ENCODE measurements around the gene GSG1L2. TPM values are rescaled to one million over a fixed set of nuclear protein-coding genes. Genes with fewer than 3 reads are reported as not detected.
"Not testable (repeated sequence)": the region's sequence is repeated elsewhere in the genome, so short reads cannot be mapped to it uniquely, and the experiment has no call there.

The GSG1L2 gene
- total and polyA plus RNA-seq, 4 experiments from 2014 or later = not detected

GRCh38 chr17:9784544-9784943, 37.3 kb downstream of the GSG1L2 start:
- peaks cover 12 to 26% of the 10 kb centered on the region in 2 donors for H3K27me3 Mint-ChIP-seq
- H3K27ac Mint-ChIP-seq = no peak overlapping the region
- ChIA-PET CTCF (ENCODE audit: partially characterized antibody) (no interaction called here), POLR2A (ENCODE audit: partially characterized antibody) (no interaction called here)
- Histone ChIP-seq H3K4me3 (ENCODE audit: low read length in 2 of 2) (no peak overlapping the region), H3K27ac (ENCODE audit: low read depth, low read length) (no peak overlapping the region), H3K36me3 (ENCODE audit: insufficient read depth, low read length) (no peaks in the 10 kb centered on the region), H3K9me3 (ENCODE audit: control insufficient read depth in 1 of 2, low read length in 2 of 2) (no peaks in the 10 kb centered on the region), H3K27me3 (ENCODE audit: insufficient read depth, low read length) (no peaks in the 10 kb centered on the region), H3K4me1 (ENCODE audit: insufficient read depth, low read length) (no peaks in the 10 kb centered on the region)
- peaks cover 0 to 4% (median 0%) of the 10 kb centered on the region in 8 donors for H3K9me3 Mint-ChIP-seq
- DNase-seq = no peak
- intact Hi-C loops (cut with micrococcal nuclease) = no loop called here
- no peaks in the 10 kb centered on the region for H3K4me1 Mint-ChIP-seq
- H3K4me3 Mint-ChIP-seq = no peak overlapping the region
- H3K36me3 Mint-ChIP-seq = no peaks in the 10 kb centered on the region

GRCh38 chr17:9783465-9783864, 38.4 kb downstream of the GSG1L2 start:
- DNase-seq; H3K9me3 Mint-ChIP-seq; intact Hi-C loops (cut with micrococcal nuclease); H3K9me3 ChIP-seq (ENCODE audit: control insufficient read depth in 1 of 2, low read length in 2 of 2); H3K4me1 Mint-ChIP-seq; POLR2A ChIA-PET (ENCODE audit: partially characterized antibody); CTCF ChIA-PET (ENCODE audit: partially characterized antibody); H3K4me3 Mint-ChIP-seq; H3K27me3 ChIP-seq (ENCODE audit: insufficient read depth, low read length); H3K36me3 Mint-ChIP-seq; H3K27ac Mint-ChIP-seq; H3K4me1 ChIP-seq (ENCODE audit: insufficient read depth, low read length); H3K27ac ChIP-seq (ENCODE audit: low read depth, low read length); H3K36me3 ChIP-seq (ENCODE audit: insufficient read depth, low read length); H3K4me3 ChIP-seq (ENCODE audit: low read length in 2 of 2): not testable (repeated sequence)
- peaks cover 14 to 25% of the 10 kb centered on the region in 2 donors for H3K27me3 Mint-ChIP-seq

- Histone ChIP-seq H3K4me1 (ENCODE audit: insufficient read depth, low read length) (no peaks in the 10 kb centered on the region), H3K27me3 (ENCODE audit: insufficient read depth, low read length) (no peaks in the 10 kb centered on the region), H3K36me3 (ENCODE audit: insufficient read depth, low read length) (no peaks in the 10 kb centered on the region), H3K27ac (ENCODE audit: low read depth, low read length) (no peak overlapping the region), H3K9me3 (ENCODE audit: control insufficient read depth in 1 of 2, low read length in 2 of 2) (no peaks in the 10 kb centered on the region), H3K4me3 (ENCODE audit: low read length in 2 of 2) (no peak overlapping the region)
- Mint-ChIP-seq H3K4me3 (no peak overlapping the region), H3K27me3 (peaks cover 14 to 26% of the 10 kb centered on the region in 2 donors), H3K27ac (no peak overlapping the region), H3K36me3 (no peaks in the 10 kb centered on the region), H3K9me3 (peaks cover 0 to 4% (median 0%) of the 10 kb centered on the region in 8 donors), H3K4me1 (no peaks in the 10 kb centered on the region)
- POLR2A ChIA-PET (ENCODE audit: partially characterized antibody) = no interaction called here
- intact Hi-C loops (cut with micrococcal nuclease) = no loop called here
- CTCF ChIA-PET (ENCODE audit: partially characterized antibody) = no interaction called here
- DNase-seq = no peak
Observed at GRCh38 chr17:9783050-9783449, 38.8 kb downstream of the GSG1L2 start.

- H3K27me3 Mint-ChIP-seq = peaks cover 16 to 28% of the 10 kb centered on the region in 2 donors
- DNase-seq = no peak
- CTCF ChIA-PET (ENCODE audit: partially characterized antibody) = no interaction called here
- H3K4me1 Mint-ChIP-seq = no peaks in the 10 kb centered on the region
- H3K9me3 ChIP-seq (ENCODE audit: control insufficient read depth in 1 of 2, low read length in 2 of 2) = no peaks in the 10 kb centered on the region
- peaks cover 0 to 4% (median 0%) of the 10 kb centered on the region in 8 donors for H3K9me3 Mint-ChIP-seq
- H3K4me3 Mint-ChIP-seq = no peak overlapping the region
- no peaks in the 10 kb centered on the region for H3K27me3 ChIP-seq (ENCODE audit: insufficient read depth, low read length)
- H3K4me1 ChIP-seq (ENCODE audit: insufficient read depth, low read length) = no peaks in the 10 kb centered on the region
- POLR2A ChIA-PET (ENCODE audit: partially characterized antibody) = no interaction called here
- intact Hi-C loops (cut with micrococcal nuclease) = no loop called here
- H3K27ac Mint-ChIP-seq = no peak overlapping the region
- no peaks in the 10 kb centered on the region for H3K36me3 ChIP-seq (ENCODE audit: insufficient read depth, low read length)
- no peak overlapping the region for H3K27ac ChIP-seq (ENCODE audit: low read depth, low read length)
- no peak overlapping the region for H3K4me3 ChIP-seq (ENCODE audit: low read length in 2 of 2)
- no peaks in the 10 kb centered on the region for H3K36me3 Mint-ChIP-seq
Observed at GRCh38 chr17:9780552-9780951, 41.3 kb downstream of the GSG1L2 start.

- no peaks in the 10 kb centered on the region for H3K36me3 ChIP-seq (ENCODE audit: insufficient read depth, low read length)
- Mint-ChIP-seq H3K4me1 (no peaks in the 10 kb centered on the region), H3K27me3 (peaks cover 8 to 17% of the 10 kb centered on the region in 2 donors), H3K4me3 (no peak overlapping the region), H3K36me3 (no peaks in the 10 kb centered on the region), H3K9me3 (no peaks in the 10 kb centered on the region), H3K27ac (no peak overlapping the region)
- H3K27me3 ChIP-seq (ENCODE audit: insufficient read depth, low read length) = no peaks in the 10 kb centered on the region
- no peak for DNase-seq
- no peaks in the 10 kb centered on the region for H3K9me3 ChIP-seq (ENCODE audit: control insufficient read depth in 1 of 2, low read length in 2 of 2)
- no peak overlapping the region for H3K4me3 ChIP-seq (ENCODE audit: low read length in 2 of 2)
- ChIA-PET CTCF (ENCODE audit: partially characterized antibody) (no interaction called here), POLR2A (ENCODE audit: partially characterized antibody) (no interaction called here)
- intact Hi-C loops (cut with micrococcal nuclease) = no loop called here
- no peaks in the 10 kb centered on the region for H3K4me1 ChIP-seq (ENCODE audit: insufficient read depth, low read length)
- H3K27ac ChIP-seq (ENCODE audit: low read depth, low read length) = no peak overlapping the region
Observed at GRCh38 chr17:9776911-9777310, 45.0 kb downstream of the GSG1L2 start.

- no peaks in the 10 kb centered on the region for H3K36me3 Mint-ChIP-seq
- no peaks in the 10 kb centered on the region for H3K27me3 ChIP-seq (ENCODE audit: insufficient read depth, low read length)
- ChIA-PET CTCF (ENCODE audit: partially characterized antibody) (no interaction called here), POLR2A (ENCODE audit: partially characterized antibody) (no interaction called here)
- no peaks in the 10 kb centered on the region for H3K4me1 ChIP-seq (ENCODE audit: insufficient read depth, low read length)
- peaks cover 0 to 2% (median 0%) of the 10 kb centered on the region in 4 donors for H3K4me1 Mint-ChIP-seq
- no peak overlapping the region for H3K27ac Mint-ChIP-seq
- intact Hi-C loops (cut with micrococcal nuclease) = no loop called here
- H3K36me3 ChIP-seq (ENCODE audit: insufficient read depth, low read length) = no peaks in the 10 kb centered on the region
- no peak overlapping the region for H3K27ac ChIP-seq (ENCODE audit: low read depth, low read length)
- H3K9me3 ChIP-seq (ENCODE audit: control insufficient read depth in 1 of 2, low read length in 2 of 2) = no peaks in the 10 kb centered on the region
- H3K9me3 Mint-ChIP-seq = no peaks in the 10 kb centered on the region
- H3K27me3 Mint-ChIP-seq = peaks cover 5 to 6% of the 10 kb centered on the region in 2 donors
- no peak for DNase-seq
- H3K4me3 Mint-ChIP-seq = no peak overlapping the region
- no peak overlapping the region for H3K4me3 ChIP-seq (ENCODE audit: low read length in 2 of 2)
Observed at GRCh38 chr17:9772658-9773057, 49.2 kb downstream of the GSG1L2 start.

GRCh38 chr17:9771465-9771864, 50.4 kb downstream of the GSG1L2 start:
- no peak for DNase-seq
- POLR2A ChIA-PET (ENCODE audit: partially characterized antibody) = no interaction called here
- H3K4me1 ChIP-seq (ENCODE audit: insufficient read depth, low read length) = no peaks in the 10 kb centered on the region
- peaks cover 4 to 7% of the 10 kb centered on the region in 2 donors for H3K27me3 Mint-ChIP-seq
- intact Hi-C loops (cut with micrococcal nuclease) = no loop called here
- H3K4me3 Mint-ChIP-seq = no peak overlapping the region
- H3K36me3 Mint-ChIP-seq = no peaks in the 10 kb centered on the region
- H3K27ac Mint-ChIP-seq = no peak overlapping the region
- no peaks in the 10 kb centered on the region for H3K27me3 ChIP-seq (ENCODE audit: insufficient read depth, low read length)
- H3K9me3 Mint-ChIP-seq = no peaks in the 10 kb centered on the region
- no peak overlapping the region for H3K4me3 ChIP-seq (ENCODE audit: low read length in 2 of 2)
- H3K36me3 ChIP-seq (ENCODE audit: insufficient read depth, low read length) = no peaks in the 10 kb centered on the region
- CTCF ChIA-PET (ENCODE audit: partially characterized antibody) = interaction anchor here (1.0 kb wide), 1 partner anchor 43 kb away, joined by 3 read pairs; no protein-coding TSS in a partner anchor
- peaks cover 0 to 2% (median 0%) of the 10 kb centered on the region in 4 donors for H3K4me1 Mint-ChIP-seq
- H3K27ac ChIP-seq (ENCODE audit: low read depth, low read length) = no peak overlapping the region
- H3K9me3 ChIP-seq (ENCODE audit: control insufficient read depth in 1 of 2, low read length in 2 of 2) = no peaks in the 10 kb centered on the region
